ENCODE results near the gene ADAMTSL1. TPM values are rescaled to one million over a fixed set of nuclear protein-coding genes. Genes with fewer than 3 reads are reported as not detected.

ADAMTSL1 gene
- polyA plus RNA-seq, 1 donor from 2014 or later = 1.1 TPM

DNA sequence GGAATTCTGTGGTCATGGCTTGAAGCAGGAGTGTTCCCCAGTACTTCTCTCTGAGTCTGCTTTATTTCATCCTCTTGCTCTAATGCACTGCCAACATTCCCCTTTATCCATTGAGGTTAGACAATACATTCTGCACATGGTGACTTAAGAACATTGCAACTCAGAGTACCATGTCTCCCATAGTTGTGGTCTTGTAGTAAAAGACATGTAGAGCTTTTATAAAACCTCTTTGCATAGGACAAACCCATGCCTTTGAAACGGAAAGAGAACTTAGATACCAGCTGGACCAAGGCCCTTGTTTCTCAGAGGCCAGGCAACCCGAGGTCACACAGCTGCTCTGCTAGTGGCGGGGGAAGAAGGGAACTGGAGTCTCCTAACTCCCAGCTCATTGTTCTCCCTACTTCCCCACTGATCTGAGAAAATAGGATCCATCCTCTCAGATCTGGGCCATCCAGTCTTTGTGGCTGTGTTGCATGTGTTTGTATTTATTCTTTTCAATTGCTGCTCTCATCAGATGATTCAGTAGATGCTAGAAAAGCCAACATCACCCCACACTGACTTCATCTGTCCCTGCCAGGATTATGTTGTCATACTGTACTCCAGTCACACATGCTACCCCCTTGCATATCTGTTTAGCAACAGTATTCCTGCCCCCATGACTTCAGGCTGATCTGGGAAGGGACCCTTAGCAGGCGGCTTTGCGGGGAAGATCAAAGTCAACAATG, 322.2 kb downstream of the ADAMTSL1 start:
- no peak overlapping the region for H3K27ac ChIP-seq (ENCODE audit: low read length)
- H3K36me3 ChIP-seq (ENCODE audit: insufficient read depth, low read length) = no peaks in the 10 kb centered on the region
- no peak overlapping the region for H2AFZ ChIP-seq (ENCODE audit: low read depth, low read length)

DNA sequence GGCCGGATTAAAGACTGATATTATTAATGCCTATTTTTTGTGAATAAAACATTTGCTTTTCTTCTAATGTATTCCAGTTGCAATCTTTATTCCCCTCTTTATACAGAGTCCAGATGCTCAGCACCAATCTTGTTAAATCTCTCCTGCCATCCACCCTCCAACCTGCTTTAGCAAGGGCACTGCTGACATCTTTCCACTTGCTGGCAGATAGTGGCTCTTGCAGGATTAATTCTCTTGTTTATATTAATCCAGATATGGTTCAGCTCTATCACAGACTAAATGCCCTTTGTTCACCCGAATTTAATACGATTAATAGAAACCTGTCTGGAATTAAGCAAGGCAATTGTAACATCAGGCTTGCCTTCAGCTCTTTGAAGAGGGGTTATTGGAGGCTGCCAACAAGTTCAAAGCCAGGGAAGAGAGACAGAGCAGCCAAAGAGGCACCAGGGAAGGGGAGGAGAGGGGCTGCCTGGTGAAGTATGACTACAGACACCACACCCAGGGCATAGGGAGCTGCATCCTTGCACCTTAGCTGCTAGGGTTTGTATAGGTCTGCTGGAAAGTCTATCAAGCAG, 322.8 kb downstream of the ADAMTSL1 start:
- Histone ChIP-seq H3F3A (ENCODE audit: insufficient read depth, low read length, poor library complexity, severe bottlenecking) (no peaks in the 10 kb centered on the region), H3K9me2 (ENCODE audit: insufficient read depth, low read length) (no peaks in the 10 kb centered on the region), H3K36me3 (ENCODE audit: insufficient read depth, low read length) (no peaks in the 10 kb centered on the region), H3K79me2 (replicated peaks; ENCODE audit: insufficient read depth, low read length) (no peaks in the 10 kb centered on the region), H3K4me2 (ENCODE audit: low read length) (no peak overlapping the region), H3K9me3 (ENCODE audit: low read length) (no peaks in the 10 kb centered on the region), H3K9ac (ENCODE audit: low read length) (no peak overlapping the region), H3K4me3 (ENCODE audit: low read length) (no peak overlapping the region), H2AFZ (ENCODE audit: low read depth, low read length) (no peak overlapping the region), H3K27ac (ENCODE audit: low read length) (no peak overlapping the region), H4K20me1 (ENCODE audit: insufficient read depth) (no peaks in the 10 kb centered on the region), H3K27me3 (ENCODE audit: insufficient read depth, low read depth, low read length) (no peaks in the 10 kb centered on the region)
- TF ChIP-seq, protein P1, sequence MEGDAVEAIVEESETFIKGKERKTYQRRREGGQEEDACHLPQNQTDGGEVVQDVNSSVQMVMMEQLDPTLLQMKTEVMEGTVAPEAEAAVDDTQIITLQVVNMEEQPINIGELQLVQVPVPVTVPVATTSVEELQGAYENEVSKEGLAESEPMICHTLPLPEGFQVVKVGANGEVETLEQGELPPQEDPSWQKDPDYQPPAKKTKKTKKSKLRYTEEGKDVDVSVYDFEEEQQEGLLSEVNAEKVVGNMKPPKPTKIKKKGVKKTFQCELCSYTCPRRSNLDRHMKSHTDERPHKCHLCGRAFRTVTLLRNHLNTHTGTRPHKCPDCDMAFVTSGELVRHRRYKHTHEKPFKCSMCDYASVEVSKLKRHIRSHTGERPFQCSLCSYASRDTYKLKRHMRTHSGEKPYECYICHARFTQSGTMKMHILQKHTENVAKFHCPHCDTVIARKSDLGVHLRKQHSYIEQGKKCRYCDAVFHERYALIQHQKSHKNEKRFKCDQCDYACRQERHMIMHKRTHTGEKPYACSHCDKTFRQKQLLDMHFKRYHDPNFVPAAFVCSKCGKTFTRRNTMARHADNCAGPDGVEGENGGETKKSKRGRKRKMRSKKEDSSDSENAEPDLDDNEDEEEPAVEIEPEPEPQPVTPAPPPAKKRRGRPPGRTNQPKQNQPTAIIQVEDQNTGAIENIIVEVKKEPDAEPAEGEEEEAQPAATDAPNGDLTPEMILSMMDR (IDR thresholded peaks at IDR 0.05; ENCODE audit: poor library complexity, severe bottlenecking) = no peak
- TF ChIP-seq EP300 (conservative IDR thresholded peaks at IDR 0.05; ENCODE audit: poor library complexity, severe bottlenecking) = no peak
- TF ChIP-seq RAD21 (conservative IDR thresholded peaks at IDR 0.05) = no peak
- TF ChIP-seq MXI1 (conservative IDR thresholded peaks at IDR 0.05; ENCODE audit: poor library complexity, severe bottlenecking) = no peak
- no peak for TF ChIP-seq SMC3 (conservative IDR thresholded peaks at IDR 0.05; ENCODE audit: poor library complexity)
- no peak for TF ChIP-seq POLR2AphosphoS5 (IDR thresholded peaks at IDR 0.05)
- no peak for TF ChIP-seq TAF1 (IDR thresholded peaks at IDR 0.05; ENCODE audit: low read depth)
- TF ChIP-seq, protein P2, sequence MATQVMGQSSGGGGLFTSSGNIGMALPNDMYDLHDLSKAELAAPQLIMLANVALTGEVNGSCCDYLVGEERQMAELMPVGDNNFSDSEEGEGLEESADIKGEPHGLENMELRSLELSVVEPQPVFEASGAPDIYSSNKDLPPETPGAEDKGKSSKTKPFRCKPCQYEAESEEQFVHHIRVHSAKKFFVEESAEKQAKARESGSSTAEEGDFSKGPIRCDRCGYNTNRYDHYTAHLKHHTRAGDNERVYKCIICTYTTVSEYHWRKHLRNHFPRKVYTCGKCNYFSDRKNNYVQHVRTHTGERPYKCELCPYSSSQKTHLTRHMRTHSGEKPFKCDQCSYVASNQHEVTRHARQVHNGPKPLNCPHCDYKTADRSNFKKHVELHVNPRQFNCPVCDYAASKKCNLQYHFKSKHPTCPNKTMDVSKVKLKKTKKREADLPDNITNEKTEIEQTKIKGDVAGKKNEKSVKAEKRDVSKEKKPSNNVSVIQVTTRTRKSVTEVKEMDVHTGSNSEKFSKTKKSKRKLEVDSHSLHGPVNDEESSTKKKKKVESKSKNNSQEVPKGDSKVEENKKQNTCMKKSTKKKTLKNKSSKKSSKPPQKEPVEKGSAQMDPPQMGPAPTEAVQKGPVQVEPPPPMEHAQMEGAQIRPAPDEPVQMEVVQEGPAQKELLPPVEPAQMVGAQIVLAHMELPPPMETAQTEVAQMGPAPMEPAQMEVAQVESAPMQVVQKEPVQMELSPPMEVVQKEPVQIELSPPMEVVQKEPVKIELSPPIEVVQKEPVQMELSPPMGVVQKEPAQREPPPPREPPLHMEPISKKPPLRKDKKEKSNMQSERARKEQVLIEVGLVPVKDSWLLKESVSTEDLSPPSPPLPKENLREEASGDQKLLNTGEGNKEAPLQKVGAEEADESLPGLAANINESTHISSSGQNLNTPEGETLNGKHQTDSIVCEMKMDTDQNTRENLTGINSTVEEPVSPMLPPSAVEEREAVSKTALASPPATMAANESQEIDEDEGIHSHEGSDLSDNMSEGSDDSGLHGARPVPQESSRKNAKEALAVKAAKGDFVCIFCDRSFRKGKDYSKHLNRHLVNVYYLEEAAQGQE (IDR thresholded peaks at IDR 0.05; ENCODE audit: borderline replicate concordance) = no peak

More for the DNA sequence above, 322.2 kb downstream of the ADAMTSL1 start:
- no peaks in the 10 kb centered on the region for H3K79me2 ChIP-seq (replicated peaks; ENCODE audit: insufficient read depth, low read length)
- no peaks in the 10 kb centered on the region for H4K20me1 ChIP-seq (ENCODE audit: insufficient read depth)
- H3K9me3 ChIP-seq (ENCODE audit: low read length) = no peaks in the 10 kb centered on the region
- no peak overlapping the region for H3K4me3 ChIP-seq (ENCODE audit: low read length)
- TF ChIP-seq, protein P1 (IDR thresholded peaks at IDR 0.05; ENCODE audit: poor library complexity, severe bottlenecking) = no peak
- TF ChIP-seq POLR2AphosphoS5 (IDR thresholded peaks at IDR 0.05) = no peak
- TF ChIP-seq, protein P2 (IDR thresholded peaks at IDR 0.05; ENCODE audit: borderline replicate concordance) = no peak
- no peak for TF ChIP-seq RAD21 (conservative IDR thresholded peaks at IDR 0.05)
- TF ChIP-seq EZH2 (IDR thresholded peaks at IDR 0.05; ENCODE audit: borderline replicate concordance, insufficient read depth, low read length, poor library complexity, severe bottlenecking) = no peak
- TF ChIP-seq TAF1 (IDR thresholded peaks at IDR 0.05; ENCODE audit: low read depth) = no peak
- TF ChIP-seq EP300 (conservative IDR thresholded peaks at IDR 0.05; ENCODE audit: poor library complexity, severe bottlenecking) = no peak
- TF ChIP-seq MXI1 (conservative IDR thresholded peaks at IDR 0.05; ENCODE audit: poor library complexity, severe bottlenecking) = no peak
- no peak for TF ChIP-seq SMC3 (conservative IDR thresholded peaks at IDR 0.05; ENCODE audit: poor library complexity)
- no peaks in the 10 kb centered on the region for H3K9me2 ChIP-seq (ENCODE audit: insufficient read depth, low read length)
- H3K4me2 ChIP-seq (ENCODE audit: low read length) = no peak overlapping the region
- no peak overlapping the region for H3K9ac ChIP-seq (ENCODE audit: low read length)
- H3F3A ChIP-seq (ENCODE audit: insufficient read depth, low read length, poor library complexity, severe bottlenecking) = no peaks in the 10 kb centered on the region
- no peaks in the 10 kb centered on the region for H3K27me3 ChIP-seq (ENCODE audit: insufficient read depth, low read depth, low read length)

Measured in neural cell (in vitro differentiated cells).